ENCODE data around the gene ANP32E. TPM values are rescaled to one million over a fixed set of nuclear protein-coding genes. Genes with fewer than 3 reads are reported as not detected.

ANP32E gene
- total RNA-seq, 1 experiment from 2014 or later: 63.3 TPM

DNA sequence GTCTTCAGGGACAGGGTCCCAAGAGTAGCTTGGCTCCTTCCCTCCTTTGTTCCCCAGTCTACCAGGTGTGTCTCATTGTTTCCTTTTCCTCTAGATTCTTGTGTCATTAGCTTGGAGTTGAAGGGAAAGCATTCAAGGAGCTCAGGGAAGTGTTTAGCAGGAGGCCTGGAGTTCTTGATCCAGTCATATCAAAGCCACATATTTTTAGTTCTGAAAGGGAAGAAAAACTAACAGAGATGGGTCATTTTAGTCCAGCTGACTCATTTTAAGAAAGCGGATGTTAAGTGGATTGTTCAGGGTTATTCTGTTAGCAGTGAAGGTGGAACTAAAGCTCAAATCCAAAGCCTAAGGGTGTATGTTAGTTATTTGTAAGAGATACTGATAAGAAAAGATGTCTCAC lies 37.4 kb upstream of the ANP32E start:
- no peak overlapping the region for H2AFZ ChIP-seq
- H4K20me1 ChIP-seq (ENCODE audit: insufficient read depth): no peaks in the 10 kb centered on the region
- no peak overlapping the region for H3K27ac ChIP-seq
- peaks cover 6% of the 10 kb centered on the region; the same call in 1 of the 2 replicates for H3K4me1 ChIP-seq (replicated peaks; ENCODE audit: insufficient read depth)
- no peak for DNase-seq
- no peaks in the 10 kb centered on the region for H3K9me3 ChIP-seq (ENCODE audit: insufficient read depth, low read depth)
- H3K4me2 ChIP-seq: no peak overlapping the region
- TF ChIP-seq CTCF (conservative IDR thresholded peaks at IDR 0.05) (no peak), EZH2 (IDR thresholded peaks at IDR 0.05; ENCODE audit: low read depth) (no peak)
- H3K79me2 ChIP-seq (ENCODE audit: low read depth): peaks cover 5% of the 10 kb centered on the region
- no peaks in the 10 kb centered on the region for H3K27me3 ChIP-seq (ENCODE audit: insufficient read depth, low read depth)
- no TSS peak for BruUV-seq (replicated peaks)
- no peaks in the 10 kb centered on the region for H3K36me3 ChIP-seq (ENCODE audit: low read depth)
- intact Hi-C loops (cut with micrococcal nuclease; ENCODE audit: unreplicated experiment): no loop called here
- POLR2A ChIA-PET (ENCODE audit: unreplicated experiment): no interaction called here
- no peaks in the 10 kb centered on the region; the same call in 1 of the 2 replicates for H3F3A ChIP-seq (ENCODE audit: insufficient read depth, low read depth)
- CTCF ChIA-PET: no interaction called here
- H3K4me3 ChIP-seq: no peak overlapping the region
- H3K9me2 ChIP-seq (ENCODE audit: insufficient read depth): no peaks in the 10 kb centered on the region

- Histone ChIP-seq H3K4me1 (replicated peaks; ENCODE audit: insufficient read depth) (peaks cover 16% of the 10 kb centered on the region; the same call in 1 of the 2 replicates), H4K20me1 (ENCODE audit: insufficient read depth) (0 out of 2 replicates have a peak, but pooled peaks cover 4% of the 10 kb centered on the region), H3K4me3 (no peak overlapping the region), H3F3A (ENCODE audit: insufficient read depth, low read depth) (peaks cover 5% of the 10 kb centered on the region; the same call in 1 of the 2 replicates), H3K27ac (no peak overlapping the region), H3K9me2 (ENCODE audit: insufficient read depth) (no peaks in the 10 kb centered on the region), H2AFZ (no peak overlapping the region), H3K79me2 (ENCODE audit: low read depth) (peaks cover 23% of the 10 kb centered on the region), H3K36me3 (ENCODE audit: low read depth) (peaks cover 8% of the 10 kb centered on the region; the same call in 1 of the 2 replicates), H3K9me3 (ENCODE audit: insufficient read depth, low read depth) (no peaks in the 10 kb centered on the region), H3K4me2 (no peak overlapping the region), H3K27me3 (ENCODE audit: insufficient read depth, low read depth) (no peaks in the 10 kb centered on the region)
- BruUV-seq (replicated peaks): no TSS peak
- no peak for TF ChIP-seq EZH2 (IDR thresholded peaks at IDR 0.05; ENCODE audit: low read depth)
- TF ChIP-seq CTCF (conservative IDR thresholded peaks at IDR 0.05): no peak
- DNase-seq: no peak
- ChIA-PET POLR2A (ENCODE audit: unreplicated experiment) (no interaction called here), CTCF (interaction anchor here (0.6 kb wide), 1 partner anchor 198 kb away, joined by 5 read pairs; no protein-coding TSS in a partner anchor)
- intact Hi-C loops (cut with micrococcal nuclease; ENCODE audit: unreplicated experiment): no loop called here
These were observed 35.5 kb upstream of the ANP32E start for GRCh38 chr1:150271291-150271959.

GRCh38 chr1:150269451-150269850 lies 33.5 kb upstream of the ANP32E start:
- Histone ChIP-seq H3K36me3 (ENCODE audit: low read depth) (peaks cover 17% of the 10 kb centered on the region), H3K9me3 (ENCODE audit: insufficient read depth, low read depth) (no peaks in the 10 kb centered on the region), H3K27me3 (ENCODE audit: insufficient read depth, low read depth) (no peaks in the 10 kb centered on the region), H2AFZ (peak overlapping the region; percentile 72), H3K27ac (no peak overlapping the region), H3K4me2 (peak overlapping the region; percentile 100), H4K20me1 (ENCODE audit: insufficient read depth) (0 out of 2 replicates have a peak, but pooled peaks cover 4% of the 10 kb centered on the region), H3K79me2 (ENCODE audit: low read depth) (peaks cover 23% of the 10 kb centered on the region), H3K4me1 (replicated peaks; ENCODE audit: insufficient read depth) (peaks cover 18% of the 10 kb centered on the region; the same call in 1 of the 2 replicates), H3K9me2 (ENCODE audit: insufficient read depth) (no peaks in the 10 kb centered on the region), H3F3A (ENCODE audit: insufficient read depth, low read depth) (peaks cover 20% of the 10 kb centered on the region), H3K4me3 (peak overlapping the region; percentile 87)
- POLR2A ChIA-PET (ENCODE audit: unreplicated experiment): interaction anchor here (0.7 kb wide), 1 partner anchor 10 kb away, joined by 3 read pairs; no protein-coding TSS in a partner anchor
- no peak for TF ChIP-seq CTCF (conservative IDR thresholded peaks at IDR 0.05)
- no peak for TF ChIP-seq EZH2 (IDR thresholded peaks at IDR 0.05; ENCODE audit: low read depth)
- CTCF ChIA-PET: no interaction called here
- DNase-seq: no peak
- BruUV-seq (replicated peaks): TSS peak; percentile 66
- intact Hi-C loops (cut with micrococcal nuclease; ENCODE audit: unreplicated experiment): loop anchor here (10.0 kb wide), 1 partner anchor 295 kb away; no protein-coding TSS in a partner anchor

Data from PC-9 (cell line).